RWPE1 (cell line): ENCODE measurements around the gene LGALS7.
A peak's percentile ranks its signal among the peaks of the same experiment; 100 is the strongest.

ENCODE experiments used
- CTCF ChIA-PET: fragments of 350-600 bp; sonication (Branson Sonifier 250); formaldehyde crosslinking; extraction: SDS; loops from one replicate; lab custom pipeline; 2021; lab: Yijun Ruan, JAX
- POLR2A ChIA-PET: fragments of 400-600 bp; formaldehyde crosslinking; extraction: SDS; loops from one replicate; lab custom pipeline; 2020; ENCODE audit warnings: antibody characterized with exemption; ENCODE audit not compliant: low non-redundant PET; lab: Yijun Ruan, JAX
- DNase-seq: peaks from one replicate; pipeline ENCODE4 v3.0.0; 2012; ENCODE audit warnings: low spot score
- H3K27ac ChIP-seq: fragments of 450-650 bp; 2 replicates; pipeline ENCODE4 v1.5.1; 2017
- TF ChIP-seq, protein P1 (sequence below): fragments of 450-650 bp; conservative IDR thresholded peaks from 2 replicates; pipeline ENCODE4 v1.5.1; 2017; ENCODE audit warnings: low read depth, mild to moderate bottlenecking

The LGALS7 gene

DNA sequence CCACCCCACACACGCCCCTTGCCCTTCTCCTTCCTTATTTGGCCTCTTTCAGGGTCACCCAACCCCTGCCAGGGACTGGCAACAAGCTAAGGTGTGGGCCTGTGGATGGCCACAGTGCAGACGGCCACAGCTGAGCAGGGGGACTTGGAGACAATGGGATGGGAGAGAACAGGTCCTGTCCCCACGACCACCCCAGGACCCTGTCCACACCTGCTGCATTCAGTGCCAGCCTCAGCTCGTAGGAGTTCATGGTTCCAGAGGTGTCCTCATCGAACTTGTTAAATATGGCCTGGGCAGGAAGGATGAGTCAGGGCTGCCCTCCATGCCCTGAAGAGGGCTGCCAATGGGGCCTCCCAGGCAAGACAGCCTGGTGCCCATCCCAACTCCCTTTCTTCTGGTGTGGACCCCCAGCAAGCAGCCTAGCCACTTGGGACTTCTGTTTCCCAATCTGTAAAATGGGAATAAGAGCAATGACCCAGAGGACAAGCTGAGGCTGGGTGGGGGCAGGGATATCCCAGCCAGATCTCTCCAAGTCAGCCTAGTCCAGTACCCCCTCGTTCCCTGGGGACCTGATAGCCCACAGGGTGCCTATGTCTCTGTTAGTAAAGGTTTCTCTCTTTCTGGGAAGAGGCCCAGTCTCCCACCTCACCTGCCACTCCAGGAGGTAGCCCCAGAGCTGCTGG is 39.7 kb downstream of the LGALS7 start:
- ChIA-PET CTCF (interaction anchor here (0.8 to 3.3 kb wide), 4 partner anchors 34 to 105 kb away, joined by 3 to 18 read pairs (median 4); no protein-coding TSS in a partner anchor), POLR2A (interaction anchor here (0.6 kb wide), 2 partner anchors 24 to 80 kb away, joined by 4 to 15 read pairs; no protein-coding TSS in a partner anchor)
- no peak for DNase-seq
- H3K27ac ChIP-seq, result peak overlapping the region; percentile 84
- TF ChIP-seq, protein P1, sequence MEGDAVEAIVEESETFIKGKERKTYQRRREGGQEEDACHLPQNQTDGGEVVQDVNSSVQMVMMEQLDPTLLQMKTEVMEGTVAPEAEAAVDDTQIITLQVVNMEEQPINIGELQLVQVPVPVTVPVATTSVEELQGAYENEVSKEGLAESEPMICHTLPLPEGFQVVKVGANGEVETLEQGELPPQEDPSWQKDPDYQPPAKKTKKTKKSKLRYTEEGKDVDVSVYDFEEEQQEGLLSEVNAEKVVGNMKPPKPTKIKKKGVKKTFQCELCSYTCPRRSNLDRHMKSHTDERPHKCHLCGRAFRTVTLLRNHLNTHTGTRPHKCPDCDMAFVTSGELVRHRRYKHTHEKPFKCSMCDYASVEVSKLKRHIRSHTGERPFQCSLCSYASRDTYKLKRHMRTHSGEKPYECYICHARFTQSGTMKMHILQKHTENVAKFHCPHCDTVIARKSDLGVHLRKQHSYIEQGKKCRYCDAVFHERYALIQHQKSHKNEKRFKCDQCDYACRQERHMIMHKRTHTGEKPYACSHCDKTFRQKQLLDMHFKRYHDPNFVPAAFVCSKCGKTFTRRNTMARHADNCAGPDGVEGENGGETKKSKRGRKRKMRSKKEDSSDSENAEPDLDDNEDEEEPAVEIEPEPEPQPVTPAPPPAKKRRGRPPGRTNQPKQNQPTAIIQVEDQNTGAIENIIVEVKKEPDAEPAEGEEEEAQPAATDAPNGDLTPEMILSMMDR, result no peak

DNA sequence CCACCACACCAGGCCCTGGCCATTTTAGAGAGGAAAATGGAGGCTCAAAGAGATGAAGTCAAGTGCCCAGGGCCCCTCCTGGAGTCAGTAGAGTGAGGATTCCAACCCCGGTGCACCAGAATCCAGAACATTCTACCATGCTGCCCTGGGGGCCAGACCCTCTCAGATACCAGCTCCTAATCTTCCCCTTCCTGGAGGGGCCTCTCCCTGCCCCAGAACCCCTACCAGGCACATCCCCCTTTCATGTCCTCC is 40.1 kb downstream of the LGALS7 start:
- TF ChIP-seq, protein P1, result no peak
- ChIA-PET POLR2A (no interaction called here), CTCF (interaction anchor here (0.8 to 3.3 kb wide), 4 partner anchors 34 to 105 kb away, joined by 3 to 18 read pairs (median 4); no protein-coding TSS in a partner anchor)
- peak overlapping the region; percentile 84 for H3K27ac ChIP-seq
- no peak for DNase-seq

DNA sequence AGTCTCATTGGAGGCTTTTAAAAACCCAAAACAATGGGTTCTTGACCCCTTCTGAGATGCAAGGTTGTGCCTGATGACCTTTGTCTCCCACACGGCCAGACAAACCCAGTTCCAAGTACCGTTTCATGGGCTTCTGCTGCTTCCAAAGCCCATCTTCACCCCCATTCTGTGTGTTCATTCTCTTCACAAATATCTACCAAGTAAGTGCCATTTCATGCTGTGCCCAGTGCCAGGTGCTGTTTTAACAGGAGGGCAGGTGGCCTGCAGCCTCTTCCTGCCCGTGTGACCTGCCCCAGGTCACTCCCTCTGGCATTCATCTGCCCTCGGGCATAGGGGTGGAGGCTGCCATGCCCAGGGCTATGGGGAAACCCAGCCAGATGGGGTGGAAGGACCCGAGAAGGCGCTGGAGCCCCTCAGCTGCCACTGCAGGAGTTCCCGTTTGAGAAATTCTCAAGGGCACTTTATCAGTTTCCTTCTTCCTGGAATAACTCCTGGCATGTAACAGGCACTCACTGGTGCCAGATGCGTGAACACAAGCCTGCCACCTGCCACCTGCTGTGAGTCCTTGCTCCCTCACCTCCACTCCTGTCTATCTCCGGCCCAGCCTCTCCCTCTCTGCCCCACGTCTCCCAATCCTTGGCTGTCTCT is 41.5 kb downstream of the LGALS7 start:
- DNase-seq, result no peak
- TF ChIP-seq, protein P1, result no peak
- ChIA-PET POLR2A (no interaction called here), CTCF (no interaction called here)
- peak overlapping the region; percentile 84 for H3K27ac ChIP-seq

DNA sequence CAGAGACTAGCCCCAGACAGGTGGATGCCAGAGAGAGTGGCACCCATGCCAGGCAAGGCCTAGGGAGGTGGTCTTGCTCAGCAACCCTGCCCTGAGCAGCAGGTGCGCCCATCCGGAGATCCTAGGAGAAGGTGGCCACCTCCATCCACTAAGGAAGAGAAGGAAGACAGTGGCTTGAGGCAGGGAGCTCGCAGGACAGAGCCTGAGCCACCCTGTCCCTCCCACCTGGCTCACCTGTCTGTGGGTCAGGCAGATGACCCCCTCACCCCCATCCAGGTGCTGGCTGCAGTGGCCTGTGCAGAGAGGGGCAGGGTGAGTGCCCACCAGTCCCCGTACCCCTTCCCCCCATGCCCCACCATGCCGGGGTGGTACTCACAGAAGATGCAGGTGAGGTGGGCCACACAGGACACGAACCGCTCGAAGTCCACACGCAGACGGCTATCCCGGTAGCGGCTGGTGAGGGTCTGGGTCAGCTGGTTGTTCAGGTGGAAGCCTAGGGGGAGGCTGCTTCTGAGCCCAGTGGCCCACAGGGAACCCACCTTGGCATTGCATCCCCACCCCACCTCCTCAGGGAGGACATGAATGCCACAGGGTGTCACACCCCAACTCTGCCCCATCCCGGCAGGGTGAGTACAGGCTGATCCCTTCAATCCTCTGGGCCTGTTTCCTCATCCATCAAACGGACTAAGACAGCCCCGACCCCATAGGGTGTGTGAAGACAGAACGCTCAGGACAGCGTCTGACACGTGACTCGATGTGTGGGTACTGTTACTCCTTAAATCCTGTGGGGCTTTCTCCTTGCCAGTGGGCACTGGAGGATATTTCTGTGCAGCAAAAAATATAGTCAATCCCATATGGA is 42.4 kb downstream of the LGALS7 start:
- POLR2A ChIA-PET, result interaction anchor here (0.6 kb wide), 1 partner anchor 215 kb away, joined by 4 read pairs; no protein-coding TSS in a partner anchor

DNA sequence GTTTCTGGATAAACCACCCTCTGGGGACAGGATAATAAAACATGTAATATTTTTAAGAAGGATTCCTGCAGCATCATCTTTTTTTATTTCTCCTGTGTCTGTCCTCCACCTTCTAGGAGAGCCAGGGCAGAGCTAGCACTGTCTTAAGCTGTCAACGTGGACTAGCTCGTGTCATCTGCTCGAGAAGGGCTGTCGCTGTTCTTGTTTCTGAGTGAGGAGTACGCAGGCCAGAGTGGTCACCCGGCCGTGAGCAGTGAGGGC is 42.9 kb downstream of the LGALS7 start:
- ChIA-PET POLR2A (interaction anchor here (0.6 kb wide), 1 partner anchor 215 kb away, joined by 4 read pairs; no protein-coding TSS in a partner anchor), CTCF (interaction anchor here (0.5 to 0.6 kb wide), 2 partner anchors 14 to 210 kb away, joined by 3 read pairs; no protein-coding TSS in a partner anchor)
- no peak for DNase-seq
- TF ChIP-seq, protein P1, result no peak
- peak overlapping the region; percentile 84 for H3K27ac ChIP-seq

More for the DNA sequence above, 42.4 kb downstream of the LGALS7 start:
- CTCF ChIA-PET, result interaction anchor here (0.5 to 0.6 kb wide), 2 partner anchors 14 to 15 kb away, joined by 3 read pairs; no protein-coding TSS in a partner anchor
- TF ChIP-seq, protein P1, result no peak
- H3K27ac ChIP-seq, result peak overlapping the region; percentile 84
- no peak for DNase-seq
